ENCODE data around the gene MRPL46.
A peak's percentile ranks its signal among the peaks of the same experiment; 100 is the strongest.
"Not testable (repeated sequence)": the region's sequence is repeated elsewhere in the genome, so short reads cannot be mapped to it uniquely, and the experiment has no call there.

The MRPL46 gene

GRCh38 chr15:88489321-88489720 is 22.1 kb upstream of the MRPL46 start:
- no peak overlapping the region for H3K4me3 Mint-ChIP-seq
- no peaks in the 10 kb centered on the region for H3K27me3 Mint-ChIP-seq
- H3K4me1 Mint-ChIP-seq (ENCODE audit: low read depth), result no peaks in the 10 kb centered on the region
- no peak overlapping the region for H3K27ac Mint-ChIP-seq
- no peak for DNase-seq
- H3K36me3 Mint-ChIP-seq (ENCODE audit: low read depth), result no peaks in the 10 kb centered on the region
- no peaks in the 10 kb centered on the region for H3K9me3 Mint-ChIP-seq

GRCh38 chr15:88487796-88488523 is 20.8 kb upstream of the MRPL46 start:
- DNase-seq, result no peak
- no peak overlapping the region for H3K4me3 Mint-ChIP-seq
- H3K36me3 Mint-ChIP-seq (ENCODE audit: low read depth), result no peaks in the 10 kb centered on the region
- H3K27me3 Mint-ChIP-seq, result no peaks in the 10 kb centered on the region
- no peaks in the 10 kb centered on the region for H3K4me1 Mint-ChIP-seq (ENCODE audit: low read depth)
- H3K9me3 Mint-ChIP-seq, result no peaks in the 10 kb centered on the region
- H3K27ac Mint-ChIP-seq, result no peak overlapping the region

- Mint-ChIP-seq H3K4me3 (no peak overlapping the region), H3K27ac (no peak overlapping the region), H3K9me3 (no peaks in the 10 kb centered on the region), H3K4me1 (ENCODE audit: low read depth) (no peaks in the 10 kb centered on the region), H3K36me3 (ENCODE audit: low read depth) (no peaks in the 10 kb centered on the region), H3K27me3 (no peaks in the 10 kb centered on the region)
- no peak for DNase-seq
Observed at GRCh38 chr15:88487178-88487795, 20.1 kb upstream of the MRPL46 start.

- Mint-ChIP-seq H3K4me3 (no peak overlapping the region), H3K9me3 (no peaks in the 10 kb centered on the region), H3K27ac (no peak overlapping the region), H3K36me3 (ENCODE audit: low read depth) (peaks cover 15% of the 10 kb centered on the region), H3K4me1 (ENCODE audit: low read depth) (no peaks in the 10 kb centered on the region), H3K27me3 (no peaks in the 10 kb centered on the region)
- DNase-seq, result no peak
Observed at GRCh38 chr15:88484682-88485331, 17.6 kb upstream of the MRPL46 start.

GRCh38 chr15:88482263-88482662 is 15.1 kb upstream of the MRPL46 start:
- no peaks in the 10 kb centered on the region for H3K9me3 Mint-ChIP-seq
- H3K27me3 Mint-ChIP-seq, result no peaks in the 10 kb centered on the region
- peaks cover 39% of the 10 kb centered on the region for H3K36me3 Mint-ChIP-seq (ENCODE audit: low read depth)
- no peak overlapping the region for H3K4me3 Mint-ChIP-seq
- DNase-seq, result no peak
- H3K4me1 Mint-ChIP-seq (ENCODE audit: low read depth), result no peaks in the 10 kb centered on the region
- H3K27ac Mint-ChIP-seq, result no peak overlapping the region

- Mint-ChIP-seq H3K4me3 (no peak overlapping the region), H3K4me1 (ENCODE audit: low read depth) (no peaks in the 10 kb centered on the region), H3K36me3 (ENCODE audit: low read depth) (peaks cover 52% of the 10 kb centered on the region), H3K27me3 (no peaks in the 10 kb centered on the region), H3K9me3 (no peaks in the 10 kb centered on the region), H3K27ac (no peak overlapping the region)
- DNase-seq, result no peak
Observed at GRCh38 chr15:88480981-88481380, 13.8 kb upstream of the MRPL46 start.

GRCh38 chr15:88479169-88479568 is 12.0 kb upstream of the MRPL46 start:
- no peak overlapping the region for H3K4me3 Mint-ChIP-seq
- no peaks in the 10 kb centered on the region for H3K4me1 Mint-ChIP-seq (ENCODE audit: low read depth)
- no peak overlapping the region for H3K27ac Mint-ChIP-seq
- DNase-seq, result no peak
- no peaks in the 10 kb centered on the region for H3K9me3 Mint-ChIP-seq
- no peaks in the 10 kb centered on the region for H3K27me3 Mint-ChIP-seq
- H3K36me3 Mint-ChIP-seq (ENCODE audit: low read depth), result peaks cover 69% of the 10 kb centered on the region

GRCh38 chr15:88477904-88478303 is 10.7 kb upstream of the MRPL46 start:
- Mint-ChIP-seq H3K4me3 (no peak overlapping the region), H3K36me3 (ENCODE audit: low read depth) (peaks cover 81% of the 10 kb centered on the region), H3K27ac (no peak overlapping the region), H3K27me3 (no peaks in the 10 kb centered on the region), H3K4me1 (ENCODE audit: low read depth) (no peaks in the 10 kb centered on the region), H3K9me3 (no peaks in the 10 kb centered on the region)
- DNase-seq, result no peak

GRCh38 chr15:88477126-88477525 is 9.9 kb upstream of the MRPL46 start:
- Mint-ChIP-seq H3K27ac (peak overlapping the region; percentile 41), H3K27me3 (no peaks in the 10 kb centered on the region), H3K36me3 (ENCODE audit: low read depth) (peaks cover 89% of the 10 kb centered on the region), H3K4me1 (ENCODE audit: low read depth) (peaks cover 2% of the 10 kb centered on the region), H3K9me3 (no peaks in the 10 kb centered on the region), H3K4me3 (no peak overlapping the region)
- no peak for DNase-seq

GRCh38 chr15:88476635-88477060 is 9.5 kb upstream of the MRPL46 start:
- Mint-ChIP-seq H3K36me3 (ENCODE audit: low read depth) (peaks cover 92% of the 10 kb centered on the region), H3K9me3 (no peaks in the 10 kb centered on the region), H3K27ac (no peak overlapping the region), H3K27me3 (no peaks in the 10 kb centered on the region), H3K4me1 (ENCODE audit: low read depth) (peaks cover 7% of the 10 kb centered on the region), H3K4me3 (no peak overlapping the region)
- DNase-seq, result no peak

- not testable (repeated sequence) for DNase-seq; H3K9me3 Mint-ChIP-seq; H3K4me3 Mint-ChIP-seq; H3K27ac Mint-ChIP-seq; H3K4me1 Mint-ChIP-seq (ENCODE audit: low read depth); H3K27me3 Mint-ChIP-seq
- H3K36me3 Mint-ChIP-seq (ENCODE audit: low read depth), result peaks cover 71% of the 10 kb centered on the region
Observed at GRCh38 chr15:88473661-88474293, 6.6 kb upstream of the MRPL46 start.

GRCh38 chr15:88472225-88472624 is 5.0 kb upstream of the MRPL46 start:
- H3K9me3 Mint-ChIP-seq, result no peaks in the 10 kb centered on the region
- peaks cover 8% of the 10 kb centered on the region for H3K4me1 Mint-ChIP-seq (ENCODE audit: low read depth)
- H3K36me3 Mint-ChIP-seq (ENCODE audit: low read depth), result peaks cover 55% of the 10 kb centered on the region
- H3K4me3 Mint-ChIP-seq, result no peak overlapping the region
- H3K27me3 Mint-ChIP-seq, result no peaks in the 10 kb centered on the region
- no peak for DNase-seq
- peak overlapping the region; percentile 65 for H3K27ac Mint-ChIP-seq

- Mint-ChIP-seq H3K9me3 (no peaks in the 10 kb centered on the region), H3K27ac (no peak overlapping the region), H3K4me3 (no peak overlapping the region), H3K27me3 (no peaks in the 10 kb centered on the region), H3K36me3 (ENCODE audit: low read depth) (peaks cover 42% of the 10 kb centered on the region), H3K4me1 (ENCODE audit: low read depth) (peaks cover 19% of the 10 kb centered on the region)
- DNase-seq, result no peak
Observed at GRCh38 chr15:88470625-88471372, 3.6 kb upstream of the MRPL46 start.

- peaks cover 42% of the 10 kb centered on the region for H3K36me3 Mint-ChIP-seq (ENCODE audit: low read depth)
- no peaks in the 10 kb centered on the region for H3K9me3 Mint-ChIP-seq
- no peak for DNase-seq
- no peak overlapping the region for H3K27ac Mint-ChIP-seq
- H3K27me3 Mint-ChIP-seq, result no peaks in the 10 kb centered on the region
- peaks cover 32% of the 10 kb centered on the region for H3K4me1 Mint-ChIP-seq (ENCODE audit: low read depth)
- H3K4me3 Mint-ChIP-seq, result peak overlapping the region; percentile 88
Observed at GRCh38 chr15:88469321-88469720, 2.1 kb upstream of the MRPL46 start.

Data from activated T-cell treated with anti-CD3 and anti-CD28 coated beads, Interleukin-2, amount 50 U/mL, for 24 hours (primary cell).